ENCODE data around the gene CCDC12.

CCDC12 gene

GRCh38 chr3:46903341-46904302 lies 72.9 kb downstream of the CCDC12 start:
- no peak for DNase-seq

DNA sequence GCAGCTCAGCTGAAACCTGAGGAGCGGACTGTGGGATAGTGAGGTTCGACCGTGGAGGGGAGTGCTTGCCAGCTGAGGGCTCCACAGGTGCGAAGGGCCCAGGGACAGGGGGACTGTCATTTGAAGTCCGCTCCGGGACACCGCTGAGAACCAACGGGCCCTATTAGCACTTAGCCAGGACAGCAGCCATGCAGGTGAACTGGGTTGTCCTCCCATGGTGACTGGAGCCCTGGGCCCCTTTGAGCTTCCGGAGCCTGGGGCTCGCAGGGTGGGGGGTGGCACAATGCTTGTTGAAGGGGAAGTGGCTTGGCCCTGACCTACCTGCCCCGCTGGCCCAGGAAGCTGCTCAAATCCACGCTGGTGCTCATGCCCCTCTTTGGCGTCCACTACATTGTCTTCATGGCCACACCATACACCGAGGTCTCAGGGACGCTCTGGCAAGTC lies 74.3 kb downstream of the CCDC12 start:
- no peak for DNase-seq

- DNase-seq: no peak
Measured at GRCh38 chr3:46901591-46902187, 74.9 kb downstream of the CCDC12 start.

DNA sequence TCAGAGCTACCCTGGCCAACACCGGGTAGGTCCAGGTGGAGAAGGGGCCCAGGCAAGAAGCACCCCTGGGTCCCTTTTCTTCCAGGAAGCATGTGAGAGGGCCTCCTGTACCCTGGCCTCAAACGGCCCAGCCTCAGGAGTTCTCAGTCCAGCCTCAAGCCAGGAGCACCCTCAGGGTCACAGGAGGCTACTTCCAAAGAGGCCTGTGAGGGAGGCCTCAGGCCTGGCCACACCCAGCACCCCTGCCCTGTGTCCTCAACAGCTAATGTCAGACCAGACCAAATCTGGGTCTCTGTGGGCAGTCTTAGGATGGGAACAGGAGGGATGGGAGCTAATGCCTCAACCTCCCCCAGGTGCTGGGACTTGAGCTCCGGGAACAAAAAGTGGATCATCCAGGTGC lies 75.5 kb downstream of the CCDC12 start:
- DNase-seq: no peak

DNA sequence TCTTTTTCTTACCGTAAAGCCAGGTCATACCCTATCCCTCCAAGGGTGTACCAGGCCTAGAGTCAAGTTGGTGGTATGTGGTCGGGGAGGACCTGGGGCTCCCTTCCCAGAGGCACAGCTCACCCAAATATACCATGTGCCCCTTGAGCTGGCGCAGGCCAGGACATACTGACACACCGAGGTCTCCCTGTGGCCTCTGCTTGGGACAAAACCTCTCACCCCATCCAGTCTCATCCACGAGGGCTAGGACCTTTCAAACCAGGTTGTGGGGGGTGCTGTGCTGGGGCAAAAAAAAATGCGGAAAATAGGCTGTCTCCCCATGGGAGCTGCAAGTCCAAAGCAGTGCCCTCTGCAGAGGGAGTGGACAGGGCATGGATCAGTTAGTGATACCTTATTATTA lies 76.2 kb downstream of the CCDC12 start:
- DNase-seq: no peak

- DNase-seq: no peak
Measured at GRCh38 chr3:46900007-46900292, 76.6 kb downstream of the CCDC12 start.

DNA sequence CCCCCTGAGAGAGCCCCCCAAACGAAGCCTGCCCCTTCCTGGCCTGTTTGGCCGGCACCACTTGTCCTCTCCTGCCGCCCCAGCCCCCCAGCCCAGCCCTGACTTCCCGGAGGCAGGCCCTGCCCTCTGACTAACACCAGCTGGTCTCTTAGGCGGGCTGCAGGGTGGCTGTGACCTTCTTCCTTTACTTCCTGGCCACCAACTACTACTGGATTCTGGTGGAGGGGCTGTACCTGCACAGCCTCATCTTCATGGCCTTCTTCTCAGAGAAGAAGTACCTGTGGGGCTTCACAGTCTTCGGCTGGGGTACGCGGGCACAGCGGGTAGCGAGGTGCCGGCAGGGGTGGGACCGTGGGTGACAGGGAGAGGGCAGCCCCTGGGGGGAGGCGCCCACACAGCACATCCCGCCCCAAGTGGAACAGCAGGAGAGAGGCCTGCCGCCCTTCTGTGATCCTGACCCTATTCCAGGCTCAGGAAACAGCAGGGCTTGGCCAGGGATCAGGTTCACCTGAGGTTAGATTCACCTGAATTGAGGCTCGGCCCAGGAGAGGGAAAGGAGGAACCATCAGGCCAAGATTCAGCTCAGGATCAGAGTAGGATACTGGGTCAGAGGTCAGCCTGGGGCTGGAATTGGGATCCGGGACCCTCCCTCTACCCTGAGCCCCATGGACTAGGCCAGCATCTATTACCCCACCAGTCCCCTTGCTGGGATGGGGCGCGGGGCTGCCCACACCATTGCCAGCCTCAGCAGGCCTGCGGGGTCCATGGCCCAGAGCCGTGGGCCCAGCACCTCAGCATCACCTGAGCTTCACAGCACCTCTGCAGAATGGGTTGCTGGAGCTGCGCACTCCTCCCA lies 77.2 kb downstream of the CCDC12 start:
- DNase-seq: no peak

- no peak for DNase-seq
Measured at GRCh38 chr3:46898321-46899150, 78.0 kb downstream of the CCDC12 start.

- DNase-seq: no peak
Measured at GRCh38 chr3:46897829-46898320, 78.7 kb downstream of the CCDC12 start.

DNA sequence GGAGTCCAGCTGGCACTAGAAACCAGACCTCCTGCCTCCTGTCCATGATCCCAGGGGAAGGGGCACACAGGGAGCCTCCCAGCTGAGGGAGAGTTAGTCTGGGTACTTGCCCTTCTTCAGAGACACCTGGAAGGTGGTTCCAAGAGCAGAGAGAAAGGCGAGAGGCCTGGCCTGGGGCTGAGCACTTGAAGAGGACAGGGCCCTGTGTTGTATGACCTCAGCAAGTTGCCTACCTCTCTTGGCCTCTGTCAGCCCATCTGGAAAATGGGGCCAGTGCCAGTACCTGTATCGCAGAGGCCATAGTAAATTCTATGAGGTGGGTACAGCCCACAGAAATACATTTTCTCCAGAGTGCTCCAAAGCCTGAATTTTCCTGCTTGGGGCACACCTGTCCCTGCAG lies 79.5 kb downstream of the CCDC12 start:
- no peak for DNase-seq

- DNase-seq: no peak
Measured at GRCh38 chr3:46896386-46896785, 80.2 kb downstream of the CCDC12 start.

- no peak for DNase-seq
Measured at GRCh38 chr3:46895761-46896160, 80.8 kb downstream of the CCDC12 start.

DNA sequence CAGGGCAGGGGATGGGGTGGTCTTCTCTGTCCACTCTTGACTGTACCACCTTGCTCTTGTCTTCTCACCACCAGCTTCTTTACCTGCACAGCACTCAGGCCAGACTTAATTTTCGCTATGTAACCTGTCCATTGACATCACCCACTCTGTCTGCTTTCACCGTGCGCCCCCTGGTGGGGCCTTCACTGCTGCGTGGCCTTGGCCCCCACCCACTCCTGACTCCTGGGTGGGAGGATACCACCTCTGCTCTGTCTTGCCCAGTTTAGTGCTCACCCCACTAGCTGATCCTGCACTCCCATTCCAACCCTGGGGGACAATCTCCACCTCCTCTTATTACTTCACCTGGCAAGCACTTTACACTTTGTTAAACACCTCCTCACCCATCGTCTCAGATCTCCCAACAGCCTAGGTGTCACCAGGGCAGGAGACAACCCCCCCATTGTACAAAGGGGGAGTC lies 81.3 kb downstream of the CCDC12 start:
- peak; percentile 57 to 71 (median 58) for DNase-seq

DNA sequence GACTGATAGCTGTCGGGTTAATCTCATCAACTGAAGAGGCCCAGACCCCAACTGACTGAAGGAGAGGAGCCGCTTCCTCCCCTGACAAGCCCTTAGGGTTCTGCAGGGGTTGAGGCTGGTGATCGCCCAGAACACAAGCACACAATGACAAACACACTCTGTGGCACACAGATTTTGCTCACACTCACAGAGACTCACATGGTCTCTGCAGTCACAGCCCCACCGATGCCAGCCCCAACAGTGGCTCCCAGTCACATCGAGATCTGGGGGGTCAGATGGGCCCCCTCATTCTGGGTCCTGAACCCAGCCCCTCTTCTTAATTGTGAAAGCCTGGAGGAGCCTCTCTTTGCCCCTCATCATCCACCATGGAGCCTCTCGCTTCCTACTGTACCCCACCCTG lies 82.3 kb downstream of the CCDC12 start:
- DNase-seq: no peak

DNA sequence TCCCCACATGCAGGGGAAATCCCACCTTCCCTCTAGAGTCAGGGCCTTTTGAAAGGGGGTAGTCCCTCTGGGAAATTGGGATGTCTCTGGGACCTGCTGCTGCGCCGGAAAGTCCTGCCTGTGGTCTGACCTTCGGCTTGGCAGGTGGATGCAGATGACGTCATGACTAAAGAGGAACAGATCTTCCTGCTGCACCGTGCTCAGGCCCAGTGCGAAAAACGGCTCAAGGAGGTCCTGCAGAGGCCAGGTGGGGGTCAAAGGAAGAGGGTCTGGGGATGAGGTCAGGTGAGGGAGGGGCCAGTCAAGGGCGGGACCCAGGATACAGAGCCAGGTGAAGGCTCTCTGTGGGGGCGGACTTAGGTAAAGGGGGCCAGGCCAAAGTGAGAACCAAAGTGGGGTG lies 82.8 kb downstream of the CCDC12 start:
- DNase-seq: no peak

DNA sequence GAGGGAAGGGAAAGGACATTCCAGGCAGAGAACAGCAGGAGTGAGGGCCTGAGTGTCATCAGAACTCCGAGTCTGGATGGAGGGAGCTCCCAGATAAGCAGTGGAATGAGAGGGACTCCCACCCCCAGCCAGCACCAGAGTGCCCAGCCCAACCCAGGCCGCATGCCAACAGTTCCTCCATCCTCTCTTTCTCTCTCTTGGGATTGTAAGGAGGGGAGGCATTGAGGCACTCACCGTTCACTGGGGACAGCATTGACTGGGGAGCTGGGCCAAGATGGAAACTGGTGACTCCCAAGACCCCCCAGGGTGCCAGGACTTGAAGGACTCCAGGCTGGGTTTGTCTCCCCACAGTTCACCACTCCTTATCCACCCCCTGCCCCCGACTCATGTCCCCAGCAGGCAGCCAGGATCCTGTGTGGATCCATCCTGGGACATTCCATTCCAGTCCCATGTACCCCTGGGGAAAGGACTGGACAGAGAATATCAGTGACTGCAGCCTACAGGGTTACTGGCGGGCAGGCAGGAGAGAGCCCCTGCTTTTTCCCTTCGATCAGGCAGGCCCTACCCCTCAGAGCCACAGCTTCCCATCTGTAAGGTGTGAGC lies 83.3 kb downstream of the CCDC12 start:
- no peak for DNase-seq

DNA sequence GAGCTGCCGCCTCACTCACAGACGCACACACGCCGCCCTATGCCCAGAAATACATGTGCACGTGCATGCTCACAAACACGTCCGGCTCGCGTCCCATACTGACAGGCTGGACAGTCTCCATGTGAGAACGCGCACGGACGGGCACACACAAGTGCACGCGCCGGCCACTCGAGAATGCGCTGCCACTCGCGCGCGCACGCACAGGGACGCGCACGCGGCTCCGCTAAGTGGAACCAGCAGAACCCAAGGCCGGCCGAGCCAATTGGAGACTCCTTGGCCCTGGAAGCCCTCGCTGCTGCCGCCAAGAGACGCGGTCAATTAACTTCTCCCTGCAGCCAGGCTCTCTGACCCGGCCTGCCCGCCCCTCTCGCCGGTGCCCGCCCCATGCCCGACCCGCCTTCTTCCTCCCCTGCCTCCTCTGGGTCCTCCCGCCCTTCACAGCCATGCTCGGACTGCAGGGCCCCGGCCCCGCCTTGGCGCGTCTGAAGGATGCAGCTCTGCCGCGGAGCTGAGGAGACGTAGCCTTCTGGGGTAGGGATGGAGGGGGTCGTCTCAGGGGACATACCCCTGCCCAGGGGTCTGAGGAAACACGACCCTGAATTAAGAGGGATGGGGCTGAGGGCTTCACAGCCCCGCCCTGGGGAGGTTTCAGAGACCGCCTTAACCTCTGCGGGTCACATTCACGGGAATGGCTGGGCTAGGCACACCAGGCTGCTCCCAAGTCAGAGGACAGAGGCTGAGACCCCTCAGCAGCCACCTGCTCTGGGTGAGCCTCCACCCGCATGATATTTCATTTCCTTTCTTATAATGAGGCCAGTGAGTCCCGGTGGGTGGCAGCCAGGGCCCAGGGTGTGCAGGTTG lies 84.0 kb downstream of the CCDC12 start:
- no peak for DNase-seq

GRCh38 chr3:46891132-46891531 lies 85.4 kb downstream of the CCDC12 start:
- no peak for DNase-seq

DNA sequence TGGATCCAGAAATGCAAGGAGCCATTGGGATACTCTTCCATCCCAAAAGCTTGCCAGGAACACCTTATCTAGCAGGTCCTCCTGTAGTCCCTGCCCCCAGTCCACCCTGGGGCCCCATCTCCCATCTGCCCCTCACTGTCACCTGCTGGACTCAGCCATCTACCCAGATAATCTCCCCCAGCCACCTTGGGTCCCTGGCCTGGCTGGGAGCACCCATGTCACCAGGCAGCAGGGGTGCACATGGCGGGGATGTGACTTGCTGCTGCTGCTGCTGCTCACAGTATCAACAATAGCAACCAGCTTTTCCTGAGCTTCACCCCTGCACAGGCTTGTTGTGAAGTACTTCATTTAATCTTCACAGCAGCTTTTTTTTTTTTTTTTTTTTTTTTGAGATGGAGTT lies 86.4 kb downstream of the CCDC12 start:
- DNase-seq: no peak

DNA sequence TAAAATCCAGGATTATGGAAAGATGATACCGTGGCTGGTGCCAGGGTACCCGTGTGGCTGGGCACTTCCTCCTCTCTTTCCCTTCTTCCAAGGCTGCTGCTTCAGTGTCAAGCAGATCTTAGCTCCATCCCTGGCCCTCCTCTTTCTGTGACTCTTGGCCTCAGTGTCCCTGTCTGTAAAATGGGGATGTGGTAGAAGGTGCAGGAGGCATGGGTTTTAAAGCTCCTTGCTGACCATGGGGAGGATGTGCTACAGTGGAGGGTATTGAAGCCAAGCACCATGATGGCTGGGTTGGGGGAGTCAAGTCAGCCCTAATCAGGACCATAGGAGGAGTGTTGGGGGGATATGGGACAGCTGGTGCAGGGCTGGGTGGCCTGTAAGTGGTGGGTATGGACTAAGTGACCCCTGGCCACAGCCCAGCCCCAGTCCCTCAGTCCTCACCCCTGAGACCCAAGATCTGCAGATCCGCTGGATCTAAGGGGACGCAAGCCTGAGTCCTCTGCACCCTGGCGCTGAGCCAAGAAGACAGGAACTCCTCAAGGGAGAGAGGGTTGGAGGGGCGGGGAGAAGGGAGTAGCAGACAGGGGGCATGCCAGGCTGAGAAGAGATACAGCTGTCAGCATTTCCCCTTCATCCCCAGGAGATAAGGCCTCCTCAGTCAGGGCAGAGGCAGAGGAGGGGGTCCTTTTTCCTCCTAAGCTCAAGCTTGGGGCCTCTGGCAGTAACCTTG lies 87.0 kb downstream of the CCDC12 start:
- DNase-seq: no peak

All from activated CD4-positive, CD25-positive, alpha-beta regulatory T cell (primary cell).